ENCODE data around the gene MTHFD1L. TPM values are rescaled to one million over a fixed set of nuclear protein-coding genes. Genes with fewer than 3 reads are reported as not detected.
A peak's percentile ranks its signal among the peaks of the same experiment; 100 is the strongest.

MTHFD1L gene
- total and polyA plus RNA-seq, 2 donors = 4.6 to 13.7 TPM

DNA sequence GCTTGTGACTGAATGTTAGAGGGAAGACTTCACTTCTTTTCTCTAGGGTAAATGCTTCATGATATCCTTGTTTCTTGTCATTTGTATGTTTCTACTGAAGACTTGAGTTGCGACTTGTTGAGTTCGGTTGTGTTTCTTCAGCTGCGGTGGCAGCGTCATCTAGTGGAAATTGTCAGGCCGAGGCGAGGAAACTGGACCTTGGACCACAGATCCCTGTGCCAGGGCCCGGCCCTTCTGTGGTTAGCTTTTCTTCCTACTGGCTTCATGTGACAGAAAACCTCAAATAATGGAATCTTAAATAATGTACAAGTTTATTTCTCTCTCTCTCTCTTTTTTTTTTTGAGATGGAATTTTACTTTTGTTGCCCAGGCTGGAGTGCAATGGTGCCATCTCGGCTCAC, 12.4 kb downstream of the MTHFD1L start:
- 92% methylated on average over 8 of the region's 8 CpGs for WGBS
- Histone ChIP-seq H3K4me1 (ENCODE audit: insufficient read depth) (no peaks in the 10 kb centered on the region), H3K36me3 (ENCODE audit: insufficient read depth) (no peaks in the 10 kb centered on the region), H3K27ac (ENCODE audit: low read depth) (no peak overlapping the region), H3K4me3 (ENCODE audit: low read depth, low read length) (no peak overlapping the region)
- DNase-seq (ENCODE audit: extremely low spot score) = no peak

DNA sequence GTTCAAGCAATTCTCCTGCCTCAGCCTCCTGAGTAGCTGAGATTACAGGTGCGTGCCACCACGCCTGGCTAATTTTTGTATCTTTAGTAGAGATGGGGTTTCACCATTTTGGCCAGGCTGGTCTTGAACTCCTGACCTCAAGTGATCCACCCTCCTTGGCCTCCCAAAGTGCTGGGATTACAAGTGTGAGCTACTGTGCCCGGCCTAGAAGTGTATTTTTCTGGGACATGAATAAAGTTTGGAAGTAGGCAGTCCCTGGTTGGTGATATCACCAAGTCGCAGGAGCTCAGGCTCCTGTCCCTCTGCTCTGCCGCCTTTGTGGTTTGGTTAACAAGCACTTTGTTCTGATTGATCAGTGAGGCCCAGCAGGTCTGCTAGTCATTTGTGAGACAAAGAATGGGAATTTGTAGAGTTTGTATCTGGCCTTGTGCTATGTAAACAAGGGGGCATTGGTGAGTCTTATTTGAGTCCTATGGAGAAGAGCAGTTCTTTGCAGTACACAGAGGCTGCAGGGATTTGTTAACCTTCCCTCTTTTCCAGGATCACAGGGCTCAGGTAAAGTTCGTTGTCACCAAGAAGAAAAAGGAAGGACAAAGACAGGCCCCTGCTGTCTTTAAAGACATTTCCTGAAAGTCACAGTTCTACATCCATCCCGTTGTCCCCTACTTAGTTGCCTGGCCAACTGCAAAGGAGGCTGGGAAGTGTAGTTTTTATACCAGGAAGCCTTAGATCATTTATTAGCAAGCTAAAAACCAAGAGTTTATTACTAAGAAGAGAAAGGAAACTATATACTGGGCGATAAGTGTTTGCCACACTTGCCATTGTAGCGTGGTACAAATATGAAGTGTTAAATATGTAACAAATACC, 13.1 kb downstream of the MTHFD1L start:
- H3K27ac ChIP-seq (ENCODE audit: low read depth) = no peak overlapping the region
- DNase-seq (ENCODE audit: extremely low spot score) = no peak
- no peak overlapping the region for H3K4me3 ChIP-seq (ENCODE audit: low read depth, low read length)
- H3K36me3 ChIP-seq (ENCODE audit: insufficient read depth) = no peaks in the 10 kb centered on the region
- WGBS = 85% methylated on average over 9 of the region's 9 CpGs
- H3K4me1 ChIP-seq (ENCODE audit: insufficient read depth) = no peaks in the 10 kb centered on the region

GRCh38 chr6:150880336-150880735, 14.8 kb downstream of the MTHFD1L start:
- 96% methylated on average over 3 of the region's 3 CpGs for WGBS
- no peak overlapping the region for H3K4me3 ChIP-seq (ENCODE audit: low read depth, low read length)
- no peaks in the 10 kb centered on the region for H3K4me1 ChIP-seq (ENCODE audit: insufficient read depth)
- H3K27ac ChIP-seq (ENCODE audit: low read depth) = no peak overlapping the region
- no peaks in the 10 kb centered on the region for H3K36me3 ChIP-seq (ENCODE audit: insufficient read depth)
- no peak for DNase-seq (ENCODE audit: extremely low spot score)

DNA sequence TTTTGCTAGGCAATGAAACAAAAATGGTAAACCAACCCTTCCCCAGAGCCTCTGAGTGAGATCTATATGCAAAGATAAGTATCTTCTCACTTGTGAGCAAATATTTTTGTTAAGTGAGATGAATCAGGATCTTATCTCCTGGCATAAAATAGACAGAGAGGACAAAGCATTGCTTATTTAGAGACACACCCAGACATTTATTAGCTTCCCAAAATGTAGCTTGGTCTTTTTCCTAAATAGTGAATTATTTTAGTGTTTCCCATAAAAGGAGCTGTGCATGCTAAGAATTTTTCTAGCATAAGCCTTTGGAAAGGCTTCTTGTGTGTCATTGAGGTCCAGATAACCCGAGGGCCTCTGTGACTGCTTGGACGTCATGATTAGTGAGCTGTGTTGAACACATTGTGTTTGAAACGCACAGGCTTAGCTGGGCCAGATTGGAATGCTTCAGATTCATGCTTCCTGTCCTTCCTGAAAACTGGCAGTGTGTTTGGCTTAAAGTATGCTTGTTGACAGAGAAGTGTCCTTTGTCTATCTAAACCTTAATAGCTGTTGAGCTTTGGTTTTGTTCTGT, 16.5 kb downstream of the MTHFD1L start:
- Histone ChIP-seq H3K36me3 (ENCODE audit: insufficient read depth) (no peaks in the 10 kb centered on the region), H3K4me3 (ENCODE audit: low read depth, low read length) (no peak overlapping the region), H3K4me1 (ENCODE audit: insufficient read depth) (no peaks in the 10 kb centered on the region), H3K27ac (ENCODE audit: low read depth) (peak overlapping the region; percentile 29)
- 18% methylated on average over 3 of the region's 3 CpGs for WGBS
- peak; percentile 70 for DNase-seq (ENCODE audit: extremely low spot score)

- DNase-seq (ENCODE audit: extremely low spot score) = no peak
- 84% methylated on average over 3 of the region's 3 CpGs for WGBS
- no peak overlapping the region for H3K27ac ChIP-seq (ENCODE audit: low read depth)
- H3K4me1 ChIP-seq (ENCODE audit: insufficient read depth) = no peaks in the 10 kb centered on the region
- H3K36me3 ChIP-seq (ENCODE audit: insufficient read depth) = no peaks in the 10 kb centered on the region
- H3K4me3 ChIP-seq (ENCODE audit: low read depth, low read length) = no peak overlapping the region
Measured at GRCh38 chr6:150883521-150883920, 18.0 kb downstream of the MTHFD1L start.

- WGBS = 90% methylated on average over 7 of the region's 7 CpGs
- H3K4me1 ChIP-seq (ENCODE audit: insufficient read depth) = no peaks in the 10 kb centered on the region
Measured at GRCh38 chr6:150886155-150886554, 20.7 kb downstream of the MTHFD1L start.

GRCh38 chr6:150887978-150888563, 22.6 kb downstream of the MTHFD1L start:
- Histone ChIP-seq H3K27ac (ENCODE audit: low read depth) (no peak overlapping the region), H3K4me3 (ENCODE audit: low read depth, low read length) (no peak overlapping the region), H3K4me1 (ENCODE audit: insufficient read depth) (no peaks in the 10 kb centered on the region), H3K36me3 (ENCODE audit: insufficient read depth) (no peaks in the 10 kb centered on the region)
- no peak for DNase-seq (ENCODE audit: extremely low spot score)
- WGBS = 92% methylated on average over 3 of the region's 3 CpGs

More at GRCh38 chr6:150886155-150886554, 20.7 kb downstream of the MTHFD1L start:
- H3K27ac ChIP-seq (ENCODE audit: low read depth) = no peak overlapping the region
- no peak overlapping the region for H3K4me3 ChIP-seq (ENCODE audit: low read depth, low read length)
- no peaks in the 10 kb centered on the region for H3K36me3 ChIP-seq (ENCODE audit: insufficient read depth)
- no peak for DNase-seq (ENCODE audit: extremely low spot score)

DNA sequence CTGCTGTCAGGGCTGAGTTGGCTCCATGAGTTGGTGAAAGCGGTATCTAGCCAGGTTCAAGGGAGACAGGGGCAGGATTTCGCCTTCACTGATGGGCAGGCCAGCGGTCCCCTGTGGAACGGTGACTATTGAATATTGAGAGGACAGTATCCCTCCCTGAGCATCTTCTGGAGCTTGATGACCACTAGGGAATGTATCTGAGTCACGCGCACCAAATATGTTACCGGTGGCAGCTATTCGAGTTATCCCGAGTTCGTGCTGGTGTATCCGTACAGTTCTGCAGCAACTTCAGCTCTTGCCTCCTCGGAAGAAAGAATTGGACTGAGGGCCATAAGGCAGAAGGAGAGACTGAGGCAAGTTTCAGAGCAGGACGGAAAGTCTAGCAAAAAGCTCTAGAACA, 24.8 kb downstream of the MTHFD1L start:
- H3K4me1 ChIP-seq (ENCODE audit: insufficient read depth) = no peaks in the 10 kb centered on the region
- 94% methylated on average over 13 of the region's 13 CpGs for WGBS
- DNase-seq (ENCODE audit: extremely low spot score) = no peak
- no peaks in the 10 kb centered on the region for H3K36me3 ChIP-seq (ENCODE audit: insufficient read depth)
- no peak overlapping the region for H3K4me3 ChIP-seq (ENCODE audit: low read depth, low read length)
- H3K27ac ChIP-seq (ENCODE audit: low read depth) = no peak overlapping the region

DNA sequence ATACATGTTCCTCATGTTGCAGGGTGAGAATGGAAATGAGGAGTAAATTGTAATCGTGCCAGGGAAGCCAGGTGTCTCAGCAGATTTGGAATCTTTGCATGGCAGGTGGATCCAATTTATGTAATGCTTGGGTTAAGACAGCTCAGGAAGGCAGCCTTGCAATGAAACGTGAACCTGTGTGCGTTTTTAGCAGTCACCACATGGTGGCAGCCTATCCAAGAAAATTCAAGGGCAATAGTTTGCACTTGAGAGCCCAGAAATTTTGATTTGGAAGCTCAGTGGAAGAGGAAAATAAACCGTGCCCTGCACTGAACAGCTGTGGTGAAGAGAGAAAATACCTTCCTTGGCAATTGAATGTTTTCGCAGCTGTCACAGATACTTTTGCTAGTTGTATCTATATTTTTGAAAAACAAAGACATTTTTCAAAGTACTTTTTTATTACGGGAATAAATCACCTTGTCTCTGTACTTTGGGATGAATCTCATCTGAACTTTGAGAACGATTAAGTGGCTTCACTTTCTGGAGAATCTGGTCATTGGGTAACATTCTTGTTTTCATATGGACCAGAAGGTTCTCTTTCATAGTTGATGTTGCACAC, 26.5 kb downstream of the MTHFD1L start:
- Histone ChIP-seq H3K4me1 (ENCODE audit: insufficient read depth) (no peaks in the 10 kb centered on the region), H3K27ac (ENCODE audit: low read depth) (no peak overlapping the region)
- 17% methylated on average over 7 of the region's 7 CpGs for WGBS

DNA sequence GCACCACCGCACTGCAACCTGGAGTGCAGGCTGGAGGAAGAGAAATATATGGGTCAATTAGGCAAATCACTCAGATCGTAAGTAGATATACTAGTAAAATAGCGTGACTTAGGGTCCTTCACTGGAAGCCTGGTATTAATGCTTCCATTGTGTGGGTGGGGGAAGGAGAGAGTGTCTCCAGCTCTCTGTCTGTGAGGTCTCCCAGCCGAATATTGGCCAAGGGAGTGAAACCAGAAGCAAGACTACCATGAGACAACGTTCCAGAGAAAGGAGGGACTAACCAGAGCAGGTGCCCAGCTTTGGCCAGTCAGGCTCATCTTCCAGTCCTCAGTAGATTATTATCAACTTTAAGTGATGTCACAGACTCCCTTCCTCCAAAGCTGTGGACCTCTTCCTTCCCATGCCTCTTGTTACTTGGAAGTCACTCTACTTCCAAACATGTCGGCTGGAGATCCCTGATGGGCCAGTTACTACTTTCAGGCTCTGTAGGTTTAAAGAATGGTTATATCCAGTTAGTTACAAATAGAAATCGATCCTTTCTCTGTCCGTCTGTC, 28.8 kb downstream of the MTHFD1L start:
- Histone ChIP-seq H3K36me3 (ENCODE audit: insufficient read depth) (no peaks in the 10 kb centered on the region), H3K27ac (ENCODE audit: low read depth) (no peak overlapping the region), H3K4me1 (ENCODE audit: insufficient read depth) (no peaks in the 10 kb centered on the region), H3K4me3 (ENCODE audit: low read depth, low read length) (no peak overlapping the region)
- 91% methylated on average over 8 of the region's 8 CpGs for WGBS
- no peak for DNase-seq (ENCODE audit: extremely low spot score)

More for the DNA sequence above, 26.5 kb downstream of the MTHFD1L start:
- peak; percentile 64 for DNase-seq (ENCODE audit: extremely low spot score)
- H3K4me3 ChIP-seq (ENCODE audit: low read depth, low read length) = no peak overlapping the region
- H3K36me3 ChIP-seq (ENCODE audit: insufficient read depth) = no peaks in the 10 kb centered on the region

DNA sequence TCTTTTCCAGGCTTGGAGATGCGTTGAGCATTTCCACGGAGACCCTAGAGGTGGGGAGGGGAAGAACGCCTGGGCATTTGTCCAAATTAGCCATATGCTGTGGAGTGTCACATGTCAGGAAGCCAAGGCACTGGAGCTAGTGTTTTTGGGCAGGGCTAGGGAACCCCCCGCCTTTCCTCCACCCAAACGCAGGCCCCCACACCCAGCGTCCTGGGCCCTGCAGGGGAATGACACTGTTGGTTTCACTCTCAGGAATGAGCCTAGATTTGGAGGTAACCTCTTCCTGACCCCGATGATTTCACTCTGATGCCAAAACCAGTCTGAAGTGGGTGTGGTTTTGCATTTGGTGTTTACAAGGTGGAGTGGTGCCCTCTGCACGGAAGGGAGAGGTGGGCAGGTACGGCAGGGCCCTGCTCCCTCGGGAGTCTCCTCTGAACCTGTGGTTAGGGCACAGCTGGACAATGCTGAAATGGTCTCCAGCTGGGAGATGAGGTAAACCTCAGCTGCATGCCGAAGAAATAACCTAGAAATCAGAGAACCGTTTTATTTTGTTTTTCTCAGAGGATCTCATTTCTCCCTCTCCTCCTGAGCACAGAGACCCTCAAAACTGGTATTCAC, 29.5 kb downstream of the MTHFD1L start:
- 47% methylated on average over 12 of the region's 12 CpGs for WGBS
- no peak for DNase-seq (ENCODE audit: extremely low spot score)
- Histone ChIP-seq H3K27ac (ENCODE audit: low read depth) (no peak overlapping the region), H3K4me1 (ENCODE audit: insufficient read depth) (no peaks in the 10 kb centered on the region), H3K4me3 (ENCODE audit: low read depth, low read length) (no peak overlapping the region), H3K36me3 (ENCODE audit: insufficient read depth) (no peaks in the 10 kb centered on the region)

DNA sequence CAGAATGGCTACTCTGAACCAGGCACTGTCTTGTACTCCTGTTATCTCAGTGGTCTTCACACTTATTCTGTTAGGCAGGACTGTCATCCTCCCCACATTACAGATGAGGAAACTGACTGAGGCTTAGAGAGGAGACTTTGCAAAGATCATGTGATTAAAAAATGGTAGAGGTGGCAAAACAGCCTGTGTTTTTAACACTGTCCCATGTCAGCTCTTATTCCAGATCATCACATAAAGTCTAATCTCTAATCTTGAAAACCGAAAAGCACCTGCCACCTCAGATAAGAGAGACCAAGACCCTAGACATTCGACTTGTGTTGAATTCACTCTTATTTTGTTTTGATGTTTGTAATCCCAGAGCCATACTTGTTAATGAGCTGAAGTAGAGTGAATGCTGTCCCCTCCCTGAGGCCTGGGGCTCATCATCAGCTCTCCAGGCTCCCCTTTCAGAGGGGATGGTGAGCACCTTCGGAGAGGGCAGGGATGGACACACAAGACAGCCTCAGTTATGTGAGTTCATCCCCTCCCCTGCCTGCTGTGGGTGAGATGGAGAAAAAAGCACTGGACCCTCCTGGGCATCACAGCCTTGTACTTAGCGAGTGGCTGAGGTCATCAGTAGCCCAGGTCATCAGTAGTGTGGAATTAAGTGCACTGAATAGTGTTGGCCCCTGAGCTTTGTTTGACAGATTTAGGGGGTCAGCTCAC, 30.6 kb downstream of the MTHFD1L start:
- 67% methylated on average over 4 of the region's 4 CpGs for WGBS
- no peak for DNase-seq (ENCODE audit: extremely low spot score)

More for the DNA sequence above, 30.6 kb downstream of the MTHFD1L start:
- Histone ChIP-seq H3K4me1 (ENCODE audit: insufficient read depth) (no peaks in the 10 kb centered on the region), H3K27ac (ENCODE audit: low read depth) (no peak overlapping the region), H3K36me3 (ENCODE audit: insufficient read depth) (no peaks in the 10 kb centered on the region), H3K4me3 (ENCODE audit: low read depth, low read length) (no peak overlapping the region)

Data from urinary bladder (tissue), 4 donors.